Measurements from ENCODE around the gene RHPN2.

RHPN2 gene

DNA sequence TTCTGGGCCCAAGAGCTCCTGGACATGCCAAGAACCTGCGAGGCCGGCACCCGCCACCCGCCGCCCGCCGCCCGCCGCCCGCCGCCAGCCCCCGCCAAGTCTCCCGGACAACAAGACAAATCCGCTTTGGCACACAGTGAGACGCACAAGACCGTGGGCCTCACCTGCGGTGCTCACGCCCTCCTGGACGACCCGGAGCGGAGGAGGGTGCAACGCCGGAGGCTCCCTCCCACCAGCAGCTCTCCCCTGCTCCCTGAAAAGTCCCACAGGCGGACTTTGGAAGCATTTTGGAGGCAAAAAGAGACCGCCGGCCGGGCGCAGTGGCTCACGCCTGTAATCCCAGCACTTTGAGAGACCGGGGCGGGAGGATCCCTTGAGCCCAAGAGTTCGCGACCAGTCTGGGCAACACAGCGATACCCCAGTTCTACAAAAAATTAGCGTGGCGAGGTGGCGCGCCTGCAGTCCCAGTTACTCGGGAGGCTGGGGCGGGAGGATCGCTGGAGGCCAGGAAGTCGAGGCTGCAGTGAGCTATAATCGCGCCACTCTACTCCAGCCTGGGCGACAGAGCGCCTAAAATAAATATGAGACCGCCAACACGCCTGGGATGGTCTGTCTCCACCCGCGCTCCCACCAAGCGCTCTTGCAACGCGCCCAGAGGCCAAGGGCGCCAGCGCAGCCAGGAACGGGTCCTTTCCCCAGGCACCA lies 783 bp downstream of the RHPN2 start:
- TF ChIP-seq CTBP1 (IDR thresholded peaks at IDR 0.05; ENCODE audit: borderline replicate concordance): no peak
- no peak for TF ChIP-seq PKNOX1 (IDR thresholded peaks at IDR 0.05)
- ChIA-PET CTCF (no interaction called here), POLR2A (interaction anchor here (1.7 to 3.0 kb wide), 2 partner anchors 14 to 17 kb away, joined by 5 to 12 read pairs; partner anchors contain the start of gene GPATCH1)
- no peak for DNase-seq (ENCODE audit: extremely low spot score)

- DNase-seq (ENCODE audit: extremely low spot score): no peak
- POLR2A ChIA-PET: interaction anchor here (1.7 to 3.0 kb wide), 2 partner anchors 15 to 18 kb away, joined by 5 to 12 read pairs; partner anchors contain the start of gene GPATCH1
- CTCF ChIA-PET: no interaction called here
- TF ChIP-seq HDGF (IDR thresholded peaks at IDR 0.05; ENCODE audit: borderline replicate concordance) (no peak), L3MBTL2 (conservative IDR thresholded peaks at IDR 0.05) (no peak), ZNF384 (IDR thresholded peaks at IDR 0.05) (no peak), FOXA1 (IDR thresholded peaks at IDR 0.05) (no peak), ELF4 (IDR thresholded peaks at IDR 0.05) (no peak), FOXK2 (IDR thresholded peaks at IDR 0.05) (no peak), PKNOX1 (IDR thresholded peaks at IDR 0.05) (no peak), ARNT (IDR thresholded peaks at IDR 0.05) (no peak), LEF1 (IDR thresholded peaks at IDR 0.05; ENCODE audit: borderline replicate concordance) (no peak), FOXM1 (IDR thresholded peaks at IDR 0.05; ENCODE audit: borderline replicate concordance) (no peak), CTBP1 (IDR thresholded peaks at IDR 0.05; ENCODE audit: borderline replicate concordance) (no peak), BHLHE40 (IDR thresholded peaks at IDR 0.05; ENCODE audit: borderline replicate concordance) (no peak)
Observed at GRCh38 chr19:33063356-33063752, 1.3 kb downstream of the RHPN2 start.

DNA sequence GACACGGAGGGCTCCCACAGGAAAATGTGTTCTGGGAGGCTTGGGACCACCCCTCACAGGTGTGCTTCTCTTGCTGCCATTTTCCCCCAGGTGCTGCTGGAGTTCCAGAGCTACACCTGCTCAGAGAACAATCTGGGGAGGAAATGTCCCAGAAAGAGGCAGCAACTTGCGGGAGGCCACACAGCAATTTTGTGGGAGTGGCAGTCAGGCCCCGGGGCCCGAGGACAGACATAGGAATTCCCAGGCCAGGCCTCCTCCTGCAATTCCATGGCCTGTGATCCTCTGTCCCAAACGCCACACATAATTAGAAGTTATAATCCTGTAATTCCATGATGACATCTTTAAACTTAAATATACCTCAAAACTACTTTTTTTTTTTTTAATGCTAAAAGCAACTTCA lies 1.8 kb downstream of the RHPN2 start:
- CTCF ChIA-PET: no interaction called here
- POLR2A ChIA-PET: interaction anchor here (1.7 to 3.0 kb wide), 2 partner anchors 15 to 18 kb away, joined by 5 to 12 read pairs; partner anchors contain the start of gene GPATCH1
- DNase-seq (ENCODE audit: extremely low spot score): no peak
- TF ChIP-seq ELF4 (IDR thresholded peaks at IDR 0.05) (no peak), FOXK2 (IDR thresholded peaks at IDR 0.05) (no peak), FOXM1 (IDR thresholded peaks at IDR 0.05; ENCODE audit: borderline replicate concordance) (no peak), SP1 (IDR thresholded peaks at IDR 0.05) (no peak), SUZ12 (IDR thresholded peaks at IDR 0.05) (no peak), ARNT (IDR thresholded peaks at IDR 0.05) (no peak), BHLHE40 (IDR thresholded peaks at IDR 0.05; ENCODE audit: borderline replicate concordance) (no peak), PKNOX1 (IDR thresholded peaks at IDR 0.05) (no peak), CTBP1 (IDR thresholded peaks at IDR 0.05; ENCODE audit: borderline replicate concordance) (no peak), NFRKB (IDR thresholded peaks at IDR 0.05) (no peak), ZNF384 (IDR thresholded peaks at IDR 0.05) (no peak), FOXA1 (IDR thresholded peaks at IDR 0.05) (no peak), L3MBTL2 (conservative IDR thresholded peaks at IDR 0.05) (no peak), HDGF (IDR thresholded peaks at IDR 0.05; ENCODE audit: borderline replicate concordance) (no peak), LEF1 (IDR thresholded peaks at IDR 0.05; ENCODE audit: borderline replicate concordance) (no peak), TARDBP (IDR thresholded peaks at IDR 0.05) (no peak)

- DNase-seq (ENCODE audit: extremely low spot score): no peak
- ChIA-PET CTCF (no interaction called here), POLR2A (no interaction called here)
- TF ChIP-seq L3MBTL2 (conservative IDR thresholded peaks at IDR 0.05) (no peak), HDGF (IDR thresholded peaks at IDR 0.05; ENCODE audit: borderline replicate concordance) (no peak), FOXM1 (IDR thresholded peaks at IDR 0.05; ENCODE audit: borderline replicate concordance) (no peak), ZNF384 (IDR thresholded peaks at IDR 0.05) (no peak), ELF4 (IDR thresholded peaks at IDR 0.05) (no peak), FOXA1 (IDR thresholded peaks at IDR 0.05) (no peak), FOXK2 (IDR thresholded peaks at IDR 0.05) (no peak), TARDBP (IDR thresholded peaks at IDR 0.05) (no peak), CTBP1 (IDR thresholded peaks at IDR 0.05; ENCODE audit: borderline replicate concordance) (no peak), LEF1 (IDR thresholded peaks at IDR 0.05; ENCODE audit: borderline replicate concordance) (no peak), SUZ12 (IDR thresholded peaks at IDR 0.05) (no peak), SP1 (IDR thresholded peaks at IDR 0.05) (no peak), BHLHE40 (IDR thresholded peaks at IDR 0.05; ENCODE audit: borderline replicate concordance) (no peak), NFRKB (IDR thresholded peaks at IDR 0.05) (no peak), PKNOX1 (IDR thresholded peaks at IDR 0.05) (no peak), ARNT (IDR thresholded peaks at IDR 0.05) (no peak)
Observed at GRCh38 chr19:33060586-33060985, 4.1 kb downstream of the RHPN2 start.

DNA sequence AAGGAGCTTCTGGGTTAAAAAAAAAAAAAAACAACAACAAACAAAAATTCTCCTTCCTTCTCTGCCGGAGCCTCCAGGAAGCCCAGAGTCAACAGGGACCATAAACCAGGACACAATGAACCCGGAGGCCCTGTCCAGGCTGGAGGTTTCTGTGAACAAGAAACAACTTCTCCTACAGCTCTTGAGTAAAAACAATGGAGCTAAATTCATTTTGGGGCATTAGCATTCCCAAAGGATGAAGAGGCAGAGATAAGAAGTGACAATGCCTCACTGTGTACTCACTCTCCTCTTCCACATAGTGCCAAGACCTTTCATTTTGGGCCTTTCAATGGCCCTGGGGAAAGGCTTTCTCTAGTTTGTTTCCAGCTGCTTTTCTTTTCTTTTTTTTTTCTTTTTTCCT lies 9.0 kb downstream of the RHPN2 start:
- no peak for DNase-seq (ENCODE audit: extremely low spot score)
- POLR2A ChIA-PET: no interaction called here
- TF ChIP-seq L3MBTL2 (conservative IDR thresholded peaks at IDR 0.05) (no peak), ELF4 (IDR thresholded peaks at IDR 0.05) (no peak), LEF1 (IDR thresholded peaks at IDR 0.05; ENCODE audit: borderline replicate concordance) (no peak), FOXM1 (IDR thresholded peaks at IDR 0.05; ENCODE audit: borderline replicate concordance) (no peak), FOXK2 (IDR thresholded peaks at IDR 0.05) (no peak), HDGF (IDR thresholded peaks at IDR 0.05; ENCODE audit: borderline replicate concordance) (no peak), ARNT (IDR thresholded peaks at IDR 0.05) (no peak), SP1 (IDR thresholded peaks at IDR 0.05) (no peak), FOXA1 (IDR thresholded peaks at IDR 0.05) (no peak), SUZ12 (IDR thresholded peaks at IDR 0.05) (no peak), TARDBP (IDR thresholded peaks at IDR 0.05) (no peak), PKNOX1 (IDR thresholded peaks at IDR 0.05) (no peak), CTBP1 (IDR thresholded peaks at IDR 0.05; ENCODE audit: borderline replicate concordance) (no peak), BHLHE40 (IDR thresholded peaks at IDR 0.05; ENCODE audit: borderline replicate concordance) (no peak), NFRKB (IDR thresholded peaks at IDR 0.05) (no peak), ZNF384 (IDR thresholded peaks at IDR 0.05) (no peak)
- CTCF ChIA-PET: no interaction called here
